K562 (cell line): ENCODE data around the gene MICALL2. TPM values are rescaled to one million over a fixed set of nuclear protein-coding genes. Genes with fewer than 3 reads are reported as not detected.

Experiments used
- ATAC-seq: fragments of 200-7000 bp; cut with Tn5 transposase; 3 replicates; pipeline ENCODE4 v1.9.1; 2020; ENCODE audit warnings: moderate library complexity
- BruUV-seq: library from RNA; stranded (reverse); fragments of 400-500 nt; replicated peaks from 2 replicates; lab custom pipeline; 2021; lab: Mats Ljungman, UMichigan
- CTCF ChIA-PET: fragments of 300-600 bp; formaldehyde crosslinking; extraction: SDS; loops from one replicate; lab custom pipeline; 2021; ENCODE audit warnings: low intra/inter-chr PET ratio; lab: Yijun Ruan, JAX
- POLR2A ChIA-PET: fragments of 300-600, 350-650 bp; sonication (Branson Sonifier 250); formaldehyde crosslinking; extraction: SDS; loops from one replicate; lab custom pipeline; 2021; ENCODE audit warnings: antibody characterized with exemption, inconsistent platforms; lab: Yijun Ruan, JAX
- DNase-seq, 4 experiments: peaks; one replicate each; pipeline versions ENCODE4 v3.0.0 to v3.0.0-alpha.2; 2011 to 2018; ENCODE audit warnings: low spot score in 3 of 4, mixed read lengths in 3 of 4; ENCODE audit errors: extremely low read depth in 1 of 4
- FAIRE-seq: peaks from 2 replicates; lab custom pipeline; 2011; peaks lifted over from hg19 to GRCh38; lab: Jason Lieb, UNC
- H2AFZ ChIP-seq: 2 replicates; pipeline ENCODE4 v1.6.0; 2011; ENCODE audit warnings: low read depth, low read length, control low read depth, inconsistent platforms
- H3K27ac ChIP-seq: fragments of 200-600 bp; 3 replicates; pipeline ENCODE4 v1.8.0; 2011; ENCODE audit warnings: low read depth, mild to moderate bottlenecking, control low read depth, inconsistent platforms, low read length, moderate library complexity, mixed read lengths; ENCODE audit errors: extremely low read depth
- H3K27me3 ChIP-seq, 2 experiments: fragments of 300-600 bp in 1 of 2; 2 replicates in 1 of 2; 3 replicates in 1 of 2; pipeline versions ENCODE4 v1.6.0 to v1.8.0; 2011; ENCODE audit warnings: inconsistent platforms in 2 of 2, low read length in 2 of 2, mild to moderate bottlenecking in 1 of 2, mixed read lengths in 1 of 2, moderate library complexity in 1 of 2; ENCODE audit not compliant: control insufficient read depth in 2 of 2, insufficient read depth in 2 of 2
- H3K36me3 ChIP-seq: fragments of 300-600 bp; 3 replicates; pipeline ENCODE4 v1.8.0; 2011; ENCODE audit warnings: mild to moderate bottlenecking, low read length, inconsistent platforms; ENCODE audit not compliant: control insufficient read depth, insufficient read depth
- H3K4me1 ChIP-seq, 2 experiments: fragments of 200-600 bp in 1 of 2; replicated peaks in 1 of 2; 2 replicates in 1 of 2; 3 replicates in 1 of 2; pipeline versions ENCODE4 v1.5.1 to v1.8.0; 2011; ENCODE audit warnings: inconsistent platforms in 2 of 2, low read length in 2 of 2, mild to moderate bottlenecking in 1 of 2, mixed read lengths in 1 of 2, moderate library complexity in 1 of 2; ENCODE audit not compliant: control insufficient read depth in 2 of 2, insufficient read depth in 2 of 2
- H3K4me2 ChIP-seq: 2 replicates; pipeline ENCODE4 v1.6.1; 2011; ENCODE audit warnings: low read length, control low read depth, inconsistent platforms, mixed read lengths; ENCODE audit not compliant: insufficient read depth
- H3K4me3 ChIP-seq: fragments of 200-600 bp; sonication (generic), shearing (Covaris generic); 2 replicates; pipeline ENCODE4 v1.5.1; 2016; ENCODE audit warnings: control low read depth, inconsistent platforms
- H3K79me2 ChIP-seq: fragments of 200-600 bp; 3 replicates; pipeline ENCODE4 v1.8.0; 2011; ENCODE audit warnings: low read length, inconsistent platforms; ENCODE audit not compliant: control insufficient read depth, insufficient read depth
- H3K9ac ChIP-seq, 2 experiments: 2 replicates each; pipeline versions ENCODE4 v1.6.0 to v1.6.1; 2011; ENCODE audit warnings: low read depth in 2 of 2, low read length in 2 of 2, control low read depth in 1 of 2, inconsistent platforms in 1 of 2, mild to moderate bottlenecking in 1 of 2, mixed read lengths in 1 of 2; ENCODE audit not compliant: insufficient read depth in 1 of 2
- H3K9me1 ChIP-seq: one replicate; pipeline ENCODE4 v1.6.0; 2011; ENCODE audit warnings: inconsistent platforms, mild to moderate bottlenecking, low read length, moderate library complexity; ENCODE audit not compliant: control insufficient read depth, insufficient read depth
- H3K9me3 ChIP-seq: replicated peaks from 2 replicates; pipeline ENCODE4 v1.5.1; 2011; ENCODE audit warnings: low read depth, low read length, inconsistent platforms; ENCODE audit not compliant: control insufficient read depth, insufficient read depth
- H4K20me1 ChIP-seq: replicated peaks from 2 replicates; pipeline ENCODE4 v1.6.1; 2011; ENCODE audit warnings: low read length, inconsistent platforms, mixed read lengths; ENCODE audit not compliant: control insufficient read depth, insufficient read depth
- BCOR ChIP-seq: fragments of 450-650 bp; IDR thresholded peaks from 2 replicates; pipeline ENCODE4 v1.6.1; 2016
- CSDE1 ChIP-seq, 2 experiments: fragments of 450-650 bp; IDR thresholded peaks; 2 replicates each; pipeline ENCODE4 v1.6.1; 2016; ENCODE audit warnings: mild to moderate bottlenecking in 1 of 2
- CXXC5 ChIP-seq: fragments of 250-450 bp; sonication (Bioruptor Pico); IDR thresholded peaks from 2 replicates; pipeline ENCODE4 v1.8.0; 2022; ENCODE audit warnings: inconsistent platforms, mild to moderate bottlenecking, moderate library complexity
- KDM1A ChIP-seq, 2 experiments: fragments of 450-650 bp; IDR thresholded peaks; 2 replicates each; pipeline ENCODE4 v1.6.1; 2016; ENCODE audit warnings: mild to moderate bottlenecking in 2 of 2
- MIER1 ChIP-seq: fragments of 450-650 bp; IDR thresholded peaks from 2 replicates; pipeline ENCODE4 v1.6.1; 2016; ENCODE audit warnings: antibody characterized with exemption, mild to moderate bottlenecking, low read depth
- PCBP1 ChIP-seq: fragments of 200-400 bp; formaldehyde crosslinking; IDR thresholded peaks from 2 replicates; pipeline ENCODE4 v1.6.1; 2018; ENCODE audit warnings: mild to moderate bottlenecking, low read depth, low read length; ENCODE audit not compliant: poor library complexity, severe bottlenecking
- RBM25 ChIP-seq: fragments of 200-400 bp; formaldehyde crosslinking; IDR thresholded peaks from 2 replicates; pipeline ENCODE4 v1.6.1; 2018; ENCODE audit warnings: low read length, low read depth, moderate library complexity; ENCODE audit not compliant: severe bottlenecking
- TCF3 ChIP-seq: sonication (generic); formaldehyde crosslinking; IDR thresholded peaks from 2 replicates; pipeline ENCODE4 v1.4.0; 2020; ENCODE audit warnings: mild to moderate bottlenecking, missing genetic modification reagents
- ZFP36 ChIP-seq: fragments of 150-350 bp; IDR thresholded peaks from 2 replicates; pipeline ENCODE4 v1.6.1; 2018; ENCODE audit warnings: low read length, low read depth; ENCODE audit not compliant: partially characterized antibody
- ZNF436 ChIP-seq: fragments of 250-450, 450-650 bp; sonication (Bioruptor Pico); formaldehyde crosslinking; IDR thresholded peaks from 2 replicates; pipeline ENCODE4 v1.7.0; 2020; ENCODE audit warnings: mild to moderate bottlenecking
- WGBS: fragments of 100-300 bp; shearing (Covaris generic); methylation state at CpG from one replicate; pipeline ENCODE4 v1.1.6; 2016; ENCODE audit warnings: low coverage, mixed read lengths; ENCODE audit not compliant: insufficient coverage; ENCODE audit errors: missing lambda C conversion rate; 5-methylcytosine and 5-hydroxymethylcytosine counted together
- in situ Hi-C: fragments of 300-500 bp; cut with MboI; formaldehyde crosslinking; loops from 4 replicates; pipeline ENCODE4 v1.15.0; 2018; ENCODE audit warnings: inconsistent platforms, mixed read lengths
- intact Hi-C: fragments of 100-400 bp; cut with micrococcal nuclease; formaldehyde crosslinking; loops from 2 replicates; pipeline ENCODE4 v1.14.2; 2022
- polyA plus RNA-seq, 8 experiments: library from polyadenylated mRNA; depleted of rRNA in 4 of 8; stranded (reverse) in 5 of 8; unstranded in 3 of 8; fragments of >200 nt; fragmentation: Nextera tagmentation in 2 of 8; fragmentation: Illumina TruSeq in 1 of 8; extraction: Ambion mirVana in 2 of 8; extraction: Trizol in 1 of 8; gene quantifications; 2 replicates each; pipeline versions ENCODE4 v1.2.1 to v1.2.3, GENCODE V29; 2011 to 2014; ENCODE audit warnings: inconsistent platforms in 1 of 8, missing spikeins in 1 of 8
- total RNA-seq, 7 experiments: library from RNA; depleted of rRNA in 6 of 7; stranded (reverse); fragments of >200 nt in 6 of 7; fragmentation: Illumina TruSeq in 2 of 7; extraction: Trizol in 2 of 7; gene quantifications; 2 replicates each; pipeline versions ENCODE4 v1.2.1 to v1.2.3, GENCODE V29; 2011 to 2021; ENCODE audit warnings: low replicate concordance in 1 of 7
- TF ChIP-seq, protein P1 (sequence below): sonication (generic); formaldehyde crosslinking; IDR thresholded peaks from 2 replicates; pipeline ENCODE4 v1.9.0; 2022; ENCODE audit warnings: mild to moderate bottlenecking, missing genetic modification reagents
- TF ChIP-seq, protein P2 (sequence below): sonication (generic); formaldehyde crosslinking; IDR thresholded peaks from 2 replicates; pipeline ENCODE4 v1.8.1; 2023; ENCODE audit warnings: mild to moderate bottlenecking, missing genetic modification reagents

Gene MICALL2
- total and polyA plus RNA-seq, 9 of the 15 experiments (the other 6 are each of a cell fraction or from before 2014, with no cell fraction given) = 1.8 to 103 (median 17.0) TPM

DNA sequence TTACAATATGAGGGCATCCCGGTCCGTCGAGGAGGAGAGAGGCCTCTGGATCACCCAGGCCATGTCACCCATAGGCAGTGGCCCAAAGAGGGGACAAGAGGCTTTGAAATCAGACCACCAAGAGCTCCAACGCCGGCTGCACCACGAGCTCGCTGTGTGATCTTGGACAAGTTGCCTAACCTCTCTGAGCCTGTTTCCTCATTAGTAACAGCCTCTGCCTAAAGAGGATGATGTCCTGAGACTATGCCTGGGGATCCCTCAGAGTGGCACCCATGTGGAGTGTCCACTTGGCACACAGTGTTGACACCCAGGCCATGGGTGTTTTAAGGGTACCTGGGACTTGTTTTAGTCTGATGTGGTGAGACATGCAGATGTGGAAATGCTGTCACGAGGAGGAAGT lies 50.8 kb downstream of the MICALL2 start:
- no peaks in the 10 kb centered on the region for H3K9me3 ChIP-seq
- intact Hi-C loops (no loop called here), in situ Hi-C loops (no loop called here)
- no peak overlapping the region for H3K27ac ChIP-seq
- FAIRE-seq = no peak
- no peaks in the 10 kb centered on the region for H3K9me1 ChIP-seq
- no peak overlapping the region for H3K4me2 ChIP-seq
- ATAC-seq = no peak
- no peaks in the 10 kb centered on the region for H3K79me2 ChIP-seq
- DNase-seq = no peak
- no peak overlapping the region for H2AFZ ChIP-seq
- H4K20me1 ChIP-seq = peaks cover 12% of the 10 kb centered on the region; the same call in 1 of the 2 replicates
- ChIA-PET POLR2A (no interaction called here), CTCF (interaction anchor here (1.2 kb wide), 1 partner anchor 183 kb away, joined by 4 read pairs; no protein-coding TSS in a partner anchor)
- no peaks in the 10 kb centered on the region for H3K36me3 ChIP-seq
- peaks cover 0 to 45% of the 10 kb centered on the region in 2 experiments; a peak in 2 of 5 replicates for H3K4me1 ChIP-seq
- H3K27me3 ChIP-seq = peaks cover 16 to 55% of the 10 kb centered on the region in 2 experiments; a peak in 4 of 5 replicates
- TF ChIP-seq, protein P1, sequence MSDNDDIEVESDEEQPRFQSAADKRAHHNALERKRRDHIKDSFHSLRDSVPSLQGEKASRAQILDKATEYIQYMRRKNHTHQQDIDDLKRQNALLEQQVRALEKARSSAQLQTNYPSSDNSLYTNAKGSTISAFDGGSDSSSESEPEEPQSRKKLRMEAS = no peak
- no peak for TF ChIP-seq CSDE1 (IDR thresholded peaks at IDR 0.05)
- TF ChIP-seq PCBP1 = no peak
- 0 out of 2 replicates have a peak, but pooled peaks have one; percentile 64 for TF ChIP-seq BCOR
- TF ChIP-seq TCF3 (CRISPR knock-in tag) = no peak
- peak; percentile 75 for TF ChIP-seq RBM25
- TF ChIP-seq CXXC5 (CRISPR knock-in tag) = no peak
- TF ChIP-seq ZNF436 = no peak
- TF ChIP-seq ZFP36 = peak; percentile 61
- TF ChIP-seq, protein P2, sequence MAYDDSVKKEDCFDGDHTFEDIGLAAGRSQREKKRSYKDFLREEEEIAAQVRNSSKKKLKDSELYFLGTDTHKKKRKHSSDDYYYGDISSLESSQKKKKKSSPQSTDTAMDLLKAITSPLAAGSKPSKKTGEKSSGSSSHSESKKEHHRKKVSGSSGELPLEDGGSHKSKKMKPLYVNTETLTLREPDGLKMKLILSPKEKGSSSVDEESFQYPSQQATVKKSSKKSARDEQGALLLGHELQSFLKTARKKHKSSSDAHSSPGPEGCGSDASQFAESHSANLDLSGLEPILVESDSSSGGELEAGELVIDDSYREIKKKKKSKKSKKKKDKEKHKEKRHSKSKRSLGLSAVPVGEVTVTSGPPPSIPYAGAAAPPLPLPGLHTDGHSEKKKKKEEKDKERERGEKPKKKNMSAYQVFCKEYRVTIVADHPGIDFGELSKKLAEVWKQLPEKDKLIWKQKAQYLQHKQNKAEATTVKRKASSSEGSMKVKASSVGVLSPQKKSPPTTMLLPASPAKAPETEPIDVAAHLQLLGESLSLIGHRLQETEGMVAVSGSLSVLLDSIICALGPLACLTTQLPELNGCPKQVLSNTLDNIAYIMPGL (CRISPR knock-in tag) = no peak
- TF ChIP-seq MIER1 = no peak
- peak; percentile 32 to 34; a peak in 1 of 4 replicates for TF ChIP-seq KDM1A (IDR thresholded peaks at IDR 0.05)
- WGBS = 2% methylated on average over 8 of the region's 8 CpGs
- no TSS peak for BruUV-seq
- H3K4me3 ChIP-seq = no peak overlapping the region
- H3K9ac ChIP-seq = no peak overlapping the region
